GM21526 (cell line): Measurements from ENCODE around the gene COPG2.
"Not testable (repeated sequence)": the region's sequence is repeated elsewhere in the genome, so short reads cannot be mapped to it uniquely, and the experiment has no call there.

ENCODE experiments used
- ATAC-seq: cut with Tn5 transposase; IDR thresholded peaks from one replicate; pipeline ENCODE4 v1.9.1; 2021; ENCODE audit warnings: moderate library complexity; ENCODE audit not compliant: unreplicated experiment, low FRiP score

The COPG2 gene

GRCh38 chr7:130668258-130669084 lies at the start of gene COPG2:
TSS of gene COPG2 (minus strand) at chr7:130668748. CDS start at chr7:130668668, 80 bp downstream.
- ATAC-seq: peak; percentile 95

GRCh38 chr7:130712416-130712815 lies 43.9 kb upstream of the COPG2 start:
- ATAC-seq: no peak

GRCh38 chr7:130708766-130709165 lies 40.2 kb upstream of the COPG2 start:
- ATAC-seq: no peak

GRCh38 chr7:130708001-130708400 lies 39.5 kb upstream of the COPG2 start:
- ATAC-seq: no peak

GRCh38 chr7:130703851-130704250 lies 35.3 kb upstream of the COPG2 start:
- ATAC-seq: no peak

- no peak for ATAC-seq
These were observed 33.1 kb upstream of the COPG2 start for GRCh38 chr7:130701650-130702049.

GRCh38 chr7:130700760-130701159 lies 32.2 kb upstream of the COPG2 start:
- ATAC-seq: no peak

GRCh38 chr7:130699686-130700085 lies 31.1 kb upstream of the COPG2 start:
- ATAC-seq: no peak

- ATAC-seq: no peak
These were observed 29.3 kb upstream of the COPG2 start for GRCh38 chr7:130697820-130698219.

GRCh38 chr7:130695840-130696239 lies 27.3 kb upstream of the COPG2 start:
- no peak for ATAC-seq

- not testable (repeated sequence) for ATAC-seq
These were observed 23.8 kb upstream of the COPG2 start for GRCh38 chr7:130692396-130692795.

GRCh38 chr7:130689683-130690082 lies 21.1 kb upstream of the COPG2 start:
- no peak for ATAC-seq

- no peak for ATAC-seq
These were observed 14.5 kb upstream of the COPG2 start for GRCh38 chr7:130683026-130683425.

GRCh38 chr7:130674456-130674855 lies 5.9 kb upstream of the COPG2 start:
- ATAC-seq: no peak

GRCh38 chr7:130673066-130673465 lies 4.5 kb upstream of the COPG2 start:
- no peak for ATAC-seq

GRCh38 chr7:130672146-130672545 lies 3.6 kb upstream of the COPG2 start:
- no peak for ATAC-seq

GRCh38 chr7:130669085-130669700 lies 645 bp upstream of the COPG2 start:
- peak; percentile 11 for ATAC-seq

- ATAC-seq: no peak
These were observed 823 bp downstream of the COPG2 start for GRCh38 chr7:130667593-130668257.

- ATAC-seq: no peak
These were observed 6.1 kb downstream of the COPG2 start for GRCh38 chr7:130662426-130662825.

GRCh38 chr7:130655286-130655685 lies 13.3 kb downstream of the COPG2 start:
- no peak for ATAC-seq

GRCh38 chr7:130654850-130655249 lies 13.7 kb downstream of the COPG2 start:
- ATAC-seq: no peak
